HCT116 (cell line): Measurements from ENCODE around the gene RDH8. TPM values are rescaled to one million over a fixed set of nuclear protein-coding genes. Genes with fewer than 3 reads are reported as not detected.

Experiments
- ATAC-seq: fragments of 200-7000 bp; cut with Tn5 transposase; 2 replicates; pipeline ENCODE4 v1.9.1; 2020; ENCODE audit warnings: mild to moderate bottlenecking, moderate library complexity
- BruUV-seq: library from RNA; stranded (reverse); fragments of 400-500 nt; replicated peaks from 2 replicates; lab custom pipeline; 2021; lab: Mats Ljungman, UMichigan
- CTCF ChIA-PET: fragments of 300-600 bp; sonication (Branson Sonifier 250); formaldehyde crosslinking; loops from one replicate; lab custom pipeline; 2021; ENCODE audit warnings: antibody characterized with exemption; lab: Charles Lee
- POLR2A ChIA-PET: fragments of 300-600, 350-600 bp; sonication (Branson Sonifier 250); formaldehyde crosslinking; loops from one replicate; lab custom pipeline; 2021; ENCODE audit warnings: antibody characterized with exemption; lab: Charles Lee
- RAD21 ChIA-PET, 2 experiments: fragments of 300-600 bp; sonication (Branson Sonifier 250); formaldehyde crosslinking; loops; one replicate each; lab custom pipeline; 2023; ENCODE audit warnings: low total read pairs in 2 of 2; ENCODE audit not compliant: uncharacterized antibody in 2 of 2, unreplicated experiment in 2 of 2, low non-redundant PET in 1 of 2; lab: Charles Lee
- DNase-seq: peaks from one replicate; pipeline ENCODE4 v3.0.0-alpha.2; 2010; ENCODE audit warnings: low read depth, low spot score
- H2AFZ ChIP-seq: fragments of 200-600 bp; shearing (Covaris generic), sonication (generic); 2 replicates; pipeline ENCODE4 v1.6.1; 2017; ENCODE audit warnings: low read depth, mixed run types, mixed read lengths, antibody characterized with exemption, low read length; ENCODE audit not compliant: poor library complexity, severe bottlenecking
- H3K27ac ChIP-seq: 2 replicates; pipeline ENCODE4 v1.5.1; 2012; ENCODE audit warnings: low read depth, low read length
- H3K27me3 ChIP-seq: fragments of 200-600 bp; sonication (generic); 2 replicates; pipeline ENCODE4 v1.6.1; 2016; ENCODE audit warnings: mixed run types, low read length, mixed read lengths; ENCODE audit not compliant: insufficient read depth
- H3K36me3 ChIP-seq, 2 experiments: fragments of 200-500 bp in 1 of 2; fragments of 200-600 bp in 1 of 2; sonication (Bioruptor generic) in 1 of 2; sonication (generic) in 1 of 2; 2 replicates each; pipeline versions ENCODE4 v1.5.1 to v1.6.1; 2014 to 2016; ENCODE audit warnings: low read length in 2 of 2, inconsistent platforms in 1 of 2, mixed read lengths in 1 of 2, mixed run types in 1 of 2; ENCODE audit not compliant: insufficient read depth in 2 of 2, control insufficient read depth in 1 of 2
- H3K4me1 ChIP-seq, 2 experiments: fragments of 200-600 bp in 1 of 2; sonication (generic) in 1 of 2; 2 replicates each; pipeline versions ENCODE4 v1.5.1 to v1.6.1; 2012 to 2017; ENCODE audit warnings: low read length in 2 of 2, inconsistent platforms in 1 of 2, mild to moderate bottlenecking in 1 of 2, mixed read lengths in 1 of 2, mixed run types in 1 of 2, moderate library complexity in 1 of 2; ENCODE audit not compliant: insufficient read depth in 2 of 2, control insufficient read depth in 1 of 2
- H3K4me2 ChIP-seq: fragments of 200-600 bp; sonication (generic); 2 replicates; pipeline ENCODE4 v1.6.1; 2017; ENCODE audit warnings: mixed run types, low read length, mixed read lengths
- H3K4me3 ChIP-seq, 2 experiments: fragments of 200-600 bp in 1 of 2; sonication (generic) in 1 of 2; replicated peaks in 1 of 2; 2 replicates each; pipeline ENCODE4 v1.5.1; 2011 to 2016; ENCODE audit warnings: low read length in 2 of 2, control low read depth in 1 of 2, low read depth in 1 of 2, mild to moderate bottlenecking in 1 of 2, mixed read lengths in 1 of 2, mixed run types in 1 of 2
- H3K79me2 ChIP-seq: fragments of 200-600 bp; sonication (generic); 2 replicates; pipeline ENCODE4 v1.6.1; 2017; ENCODE audit warnings: mild to moderate bottlenecking, mixed run types, low read length, moderate library complexity, mixed read lengths; ENCODE audit not compliant: insufficient read depth
- H3K9ac ChIP-seq: fragments of 200-600 bp; sonication (generic); 2 replicates; pipeline ENCODE4 v1.6.1; 2016; ENCODE audit warnings: low read length, mixed read lengths
- H3K9me2 ChIP-seq: fragments of 200-600 bp; sonication (generic), shearing (Covaris generic); 2 replicates; pipeline ENCODE4 v1.6.1; 2017; ENCODE audit warnings: mixed run types, mild to moderate bottlenecking, moderate library complexity; ENCODE audit not compliant: insufficient read depth
- H3K9me3 ChIP-seq, 2 experiments: fragments of 200-500 bp in 1 of 2; fragments of 200-600 bp in 1 of 2; sonication (Bioruptor generic) in 1 of 2; sonication (generic) in 1 of 2; 2 replicates each; pipeline ENCODE4 v1.6.1; 2014 to 2017; ENCODE audit warnings: low read length in 2 of 2, mixed read lengths in 2 of 2, inconsistent platforms in 1 of 2, low read depth in 1 of 2, mild to moderate bottlenecking in 1 of 2, mixed run types in 1 of 2, moderate library complexity in 1 of 2; ENCODE audit not compliant: control insufficient read depth in 1 of 2, insufficient read depth in 1 of 2
- H4K20me1 ChIP-seq: fragments of 200-600 bp; sonication (generic), shearing (Covaris generic); 2 replicates; pipeline ENCODE4 v1.6.1; 2017; ENCODE audit warnings: mixed run types, mild to moderate bottlenecking, moderate library complexity; ENCODE audit not compliant: insufficient read depth
- ATF3 ChIP-seq: IDR thresholded peaks from 2 replicates; pipeline ENCODE4 v1.6.1; 2012
- CTCF ChIP-seq, 3 experiments: fragments of 200-600 bp in 1 of 3; sonication (generic) in 1 of 3; IDR thresholded peaks in 2 of 3; conservative IDR thresholded peaks in 1 of 3; 2 replicates each; pipeline ENCODE4 v1.5.1; 2012 to 2017; ENCODE audit warnings: low read depth in 2 of 3, low read length in 2 of 3, antibody characterized with exemption in 1 of 3, borderline replicate concordance in 1 of 3, control low read depth in 1 of 3, mild to moderate bottlenecking in 1 of 3, mixed read lengths in 1 of 3, mixed run types in 1 of 3, moderate library complexity in 1 of 3; ENCODE audit not compliant: insufficient read depth in 1 of 3
- EZH2 ChIP-seq: fragments of 200-600 bp; sonication (generic); IDR thresholded peaks from 2 replicates; pipeline ENCODE4 v1.6.1; 2017; ENCODE audit warnings: antibody characterized with exemption, mixed run types
- MAX ChIP-seq: IDR thresholded peaks from 2 replicates; pipeline ENCODE4 v1.6.1; 2012
- POLR2A ChIP-seq: IDR thresholded peaks from 2 replicates; pipeline ENCODE4 v1.7.0; 2011; ENCODE audit warnings: borderline replicate concordance; ENCODE audit not compliant: insufficient read depth, insufficient read length; ENCODE audit errors: extremely low read depth
- RAD21 ChIP-seq: IDR thresholded peaks from 2 replicates; pipeline ENCODE4 v1.6.1; 2012; ENCODE audit warnings: low read depth, mild to moderate bottlenecking
- REST ChIP-seq: IDR thresholded peaks from 2 replicates; pipeline ENCODE4 v1.6.1; 2012; ENCODE audit warnings: low read depth
- SP1 ChIP-seq: IDR thresholded peaks from 2 replicates; pipeline ENCODE4 v1.6.1; 2012; ENCODE audit warnings: low read depth
- TCF7L2 ChIP-seq: IDR thresholded peaks from 2 replicates; pipeline ENCODE4 v1.7.0; 2011; ENCODE audit warnings: borderline replicate concordance, inconsistent platforms; ENCODE audit not compliant: insufficient read depth, insufficient read length; ENCODE audit errors: extremely low read depth
- ZBTB33 ChIP-seq: IDR thresholded peaks from 2 replicates; pipeline ENCODE4 v1.6.1; 2011; ENCODE audit warnings: mild to moderate bottlenecking, low read length, moderate library complexity; ENCODE audit not compliant: insufficient replicate concordance; ENCODE audit errors: extremely low read depth
- ZFX ChIP-seq: fragments of 450-650 bp; IDR thresholded peaks from 2 replicates; pipeline ENCODE4 v1.6.1; 2017
- ZNF274 ChIP-seq: fragments of 200-500 bp; sonication (Bioruptor generic); IDR thresholded peaks from 2 replicates; pipeline ENCODE4 v1.6.1; 2014; ENCODE audit warnings: mild to moderate bottlenecking, low read depth, low read length, inconsistent platforms
- intact Hi-C: fragments of 100-400 bp; cut with micrococcal nuclease; formaldehyde crosslinking; loops from 2 replicates; pipeline ENCODE4 v1.10.0; 2022
- total RNA-seq: library from RNA; stranded (reverse); gene quantifications from one replicate; pipeline ENCODE4 v1.2.1, GENCODE V29; 2021; ENCODE audit not compliant: unreplicated experiment

The RDH8 gene
- total RNA-seq, 1 experiment from 2014 or later: not detected

GRCh38 chr19:10020851-10021250, 7.6 kb downstream of the RDH8 start:
- no peaks in the 10 kb centered on the region for H3K36me3 ChIP-seq
- H3K9ac ChIP-seq: no peak overlapping the region
- no peaks in the 10 kb centered on the region for H3K79me2 ChIP-seq
- no peak for TF ChIP-seq EZH2
- TF ChIP-seq CTCF (IDR thresholded peaks at IDR 0.05 in 2 of 3, conservative IDR thresholded peaks at IDR 0.05 in 1 of 3; ENCODE audit: borderline replicate concordance in 1 of 3, insufficient read depth in 1 of 3, low read depth in 2 of 3, low read length in 2 of 3): no peak
- TF ChIP-seq MAX: no peak
- TF ChIP-seq POLR2A: no peak
- TF ChIP-seq SP1: no peak
- TF ChIP-seq ATF3: no peak
- TF ChIP-seq ZBTB33: no peak
- no peak for TF ChIP-seq ZFX
- no peak for TF ChIP-seq TCF7L2
- no peak for TF ChIP-seq RAD21
- TF ChIP-seq REST: no peak
- no peak for TF ChIP-seq ZNF274
- TF ChIP-seq, all 23 proteins: peak for 0
- ChIA-PET POLR2A (interaction anchor here (0.6 kb wide), 1 partner anchor 21 kb away, joined by 3 read pairs; no protein-coding TSS in a partner anchor), RAD21 (no interaction called here), CTCF (interaction anchor here (1.2 to 1.3 kb wide), 2 partner anchors 8 to 21 kb away, joined by 3 to 5 read pairs; no protein-coding TSS in a partner anchor)
- Histone ChIP-seq H3K9me2 (no peaks in the 10 kb centered on the region), H3K4me2 (no peak overlapping the region), H3K4me1 (peaks cover 2 to 12% of the 10 kb centered on the region in 2 experiments; a peak in 3 of 4 replicates), H3K27me3 (no peaks in the 10 kb centered on the region), H3K9me3 (no peaks in the 10 kb centered on the region), H3K27ac (no peak overlapping the region), H2AFZ (no peak overlapping the region), H3K4me3 (no peak overlapping the region), H4K20me1 (no peaks in the 10 kb centered on the region)
- DNase-seq (no peak), ATAC-seq (no peak)
- intact Hi-C loops: no loop called here
- BruUV-seq: no TSS peak
